RWPE1 (cell line): ENCODE measurements around the gene HOXD9.

Experiments used
- CTCF ChIA-PET: fragments of 350-600 bp; sonication (Branson Sonifier 250); formaldehyde crosslinking; extraction: SDS; loops from one replicate; lab custom pipeline; 2021; lab: Yijun Ruan, JAX
- POLR2A ChIA-PET: fragments of 400-600 bp; formaldehyde crosslinking; extraction: SDS; loops from one replicate; lab custom pipeline; 2020; ENCODE audit warnings: antibody characterized with exemption; ENCODE audit not compliant: low non-redundant PET; lab: Yijun Ruan, JAX
- DNase-seq: peaks from one replicate; pipeline ENCODE4 v3.0.0; 2012; ENCODE audit warnings: low spot score
- H3K27ac ChIP-seq: fragments of 450-650 bp; 2 replicates; pipeline ENCODE4 v1.5.1; 2017
- TF ChIP-seq, protein P1 (sequence below): fragments of 450-650 bp; conservative IDR thresholded peaks from 2 replicates; pipeline ENCODE4 v1.5.1; 2017; ENCODE audit warnings: low read depth, mild to moderate bottlenecking

The HOXD9 gene

DNA sequence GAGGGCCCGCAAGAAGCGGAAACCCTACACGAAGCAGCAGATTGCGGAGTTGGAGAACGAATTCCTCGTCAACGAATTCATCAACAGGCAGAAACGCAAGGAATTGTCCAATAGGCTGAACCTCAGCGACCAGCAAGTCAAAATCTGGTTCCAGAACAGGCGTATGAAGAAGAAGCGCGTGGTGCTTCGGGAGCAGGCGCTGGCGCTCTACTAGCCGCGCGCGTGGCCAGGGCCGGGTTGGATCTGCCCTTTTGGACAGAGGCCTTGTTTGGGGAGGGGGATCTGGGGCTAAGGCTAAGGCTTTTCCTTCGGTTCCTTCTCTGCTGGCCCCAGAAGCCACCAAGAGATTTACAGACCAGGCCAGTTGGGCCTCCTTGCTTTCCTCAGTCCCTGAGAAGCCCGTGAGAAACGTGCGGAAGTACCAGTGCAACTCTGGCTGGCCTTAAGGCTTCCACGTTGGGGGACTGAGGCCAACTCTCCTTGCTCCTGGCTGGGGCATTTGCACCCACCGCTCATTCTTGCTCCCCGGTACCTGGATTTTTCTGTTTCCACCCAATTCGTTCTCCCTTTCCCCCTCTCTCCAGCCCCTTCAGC is 21.9 kb upstream of the HOXD9 start:
- POLR2A ChIA-PET = no interaction called here
- DNase-seq = no peak
- TF ChIP-seq, protein P1, sequence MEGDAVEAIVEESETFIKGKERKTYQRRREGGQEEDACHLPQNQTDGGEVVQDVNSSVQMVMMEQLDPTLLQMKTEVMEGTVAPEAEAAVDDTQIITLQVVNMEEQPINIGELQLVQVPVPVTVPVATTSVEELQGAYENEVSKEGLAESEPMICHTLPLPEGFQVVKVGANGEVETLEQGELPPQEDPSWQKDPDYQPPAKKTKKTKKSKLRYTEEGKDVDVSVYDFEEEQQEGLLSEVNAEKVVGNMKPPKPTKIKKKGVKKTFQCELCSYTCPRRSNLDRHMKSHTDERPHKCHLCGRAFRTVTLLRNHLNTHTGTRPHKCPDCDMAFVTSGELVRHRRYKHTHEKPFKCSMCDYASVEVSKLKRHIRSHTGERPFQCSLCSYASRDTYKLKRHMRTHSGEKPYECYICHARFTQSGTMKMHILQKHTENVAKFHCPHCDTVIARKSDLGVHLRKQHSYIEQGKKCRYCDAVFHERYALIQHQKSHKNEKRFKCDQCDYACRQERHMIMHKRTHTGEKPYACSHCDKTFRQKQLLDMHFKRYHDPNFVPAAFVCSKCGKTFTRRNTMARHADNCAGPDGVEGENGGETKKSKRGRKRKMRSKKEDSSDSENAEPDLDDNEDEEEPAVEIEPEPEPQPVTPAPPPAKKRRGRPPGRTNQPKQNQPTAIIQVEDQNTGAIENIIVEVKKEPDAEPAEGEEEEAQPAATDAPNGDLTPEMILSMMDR = no peak
- no peak overlapping the region for H3K27ac ChIP-seq
- CTCF ChIA-PET = no interaction called here

GRCh38 chr2:176101216-176101830 is 21.2 kb upstream of the HOXD9 start:
- POLR2A ChIA-PET = no interaction called here
- no peak overlapping the region for H3K27ac ChIP-seq
- TF ChIP-seq, protein P1 = no peak
- CTCF ChIA-PET = interaction anchor here (1.0 to 1.4 kb wide), 2 partner anchors 8 to 13 kb away, joined by 3 to 6 read pairs; no protein-coding TSS in a partner anchor
- no peak for DNase-seq

GRCh38 chr2:176101842-176102241 is 20.7 kb upstream of the HOXD9 start:
- no peak for DNase-seq
- POLR2A ChIA-PET = no interaction called here
- TF ChIP-seq, protein P1 = no peak
- CTCF ChIA-PET = interaction anchor here (1.0 to 1.4 kb wide), 2 partner anchors 8 to 14 kb away, joined by 3 to 6 read pairs; no protein-coding TSS in a partner anchor
- no peak overlapping the region for H3K27ac ChIP-seq

DNA sequence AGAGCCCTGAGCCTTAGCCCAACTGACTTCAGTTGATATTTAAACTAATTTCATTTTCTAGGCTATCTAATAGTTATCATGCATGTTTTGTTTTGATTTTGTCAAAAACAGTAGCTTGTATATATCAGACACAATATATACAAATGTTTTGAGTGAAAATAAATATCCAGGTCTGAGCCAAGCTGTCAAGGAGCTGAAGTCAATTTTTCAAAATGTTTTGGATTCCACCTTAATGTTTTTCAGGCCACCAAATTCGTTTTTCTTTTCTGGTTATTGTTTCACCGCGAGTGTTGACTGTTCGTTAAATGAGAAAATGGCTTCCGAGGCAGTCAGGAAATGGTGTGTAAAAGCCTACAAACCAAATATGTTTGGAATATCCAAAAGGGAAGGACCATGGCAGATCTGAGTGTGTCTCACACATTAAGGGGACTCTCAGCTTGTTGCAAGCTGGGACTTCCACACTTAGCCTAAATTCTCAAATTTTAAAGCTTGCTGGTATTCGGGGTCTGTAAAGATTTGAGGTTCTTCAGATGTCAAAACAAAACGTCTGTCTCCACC is 20.1 kb upstream of the HOXD9 start:
- no peak for DNase-seq
- ChIA-PET POLR2A (no interaction called here), CTCF (interaction anchor here (0.6 to 1.4 kb wide), 4 partner anchors 9 to 1061 kb away, joined by 3 to 6 read pairs (median 4); no protein-coding TSS in a partner anchor)
- TF ChIP-seq, protein P1 = no peak
- H3K27ac ChIP-seq = no peak overlapping the region

GRCh38 chr2:176103194-176103593 is 19.3 kb upstream of the HOXD9 start:
- ChIA-PET POLR2A (interaction anchor here (0.8 kb wide), 1 partner anchor 1121 kb away, joined by 12 read pairs; no protein-coding TSS in a partner anchor), CTCF (no interaction called here)
- no peak for DNase-seq
- peak overlapping the region; percentile 98 for H3K27ac ChIP-seq
- TF ChIP-seq, protein P1 = no peak

DNA sequence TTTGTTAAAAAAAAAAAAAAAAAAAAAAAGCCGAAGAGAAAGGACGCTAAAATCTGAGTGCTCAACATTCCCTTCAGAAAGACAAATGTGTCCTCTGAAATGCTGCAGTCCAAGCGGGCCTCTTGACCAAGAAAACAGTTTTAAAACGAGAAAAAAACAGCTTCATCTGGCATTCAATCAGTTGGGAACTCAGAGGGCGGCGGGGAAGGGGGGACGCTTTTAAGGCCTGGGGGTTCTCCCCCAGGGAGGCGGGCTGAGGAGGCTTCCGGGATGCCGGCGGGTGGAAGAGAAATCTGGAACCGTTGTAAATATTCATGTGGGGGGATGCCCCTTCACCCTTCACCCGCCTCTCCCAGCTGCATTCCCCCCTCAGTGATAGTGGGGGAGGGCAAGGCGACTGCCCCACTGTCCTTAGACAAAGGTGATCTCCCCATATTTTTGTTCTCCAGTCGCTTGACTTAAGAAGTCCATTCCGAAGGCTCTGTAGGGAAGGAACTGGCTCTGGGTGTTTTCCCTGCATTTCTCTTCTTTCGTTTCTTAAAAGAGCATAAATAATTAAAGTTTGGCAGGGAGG is 18.7 kb upstream of the HOXD9 start:
- CTCF ChIA-PET = interaction anchor here (0.7 to 1.3 kb wide), 3 partner anchors 10 to 530 kb away, joined by 3 to 4 read pairs (median 3); no protein-coding TSS in a partner anchor

More for the DNA sequence above, 18.7 kb upstream of the HOXD9 start:
- POLR2A ChIA-PET = interaction anchor here (0.8 kb wide), 1 partner anchor 1120 kb away, joined by 12 read pairs; no protein-coding TSS in a partner anchor
- no peak for DNase-seq
- peak overlapping the region; percentile 98 for H3K27ac ChIP-seq
- TF ChIP-seq, protein P1 = no peak
